Inflammatory macrophage treated with lipopolysaccharide for 1 hour (primary cell): ENCODE results near the gene POLE2.
A peak's percentile ranks its signal among the peaks of the same experiment; 100 is the strongest.

Experiments
- DNase-seq, 2 donors: peaks; one replicate each; pipeline ENCODE4 v3.0.0-alpha.2; 2020 to 2022

Gene POLE2

GRCh38 chr14:49615776-49616175, 72.2 kb downstream of the POLE2 start:
- DNase-seq: no peak

DNA sequence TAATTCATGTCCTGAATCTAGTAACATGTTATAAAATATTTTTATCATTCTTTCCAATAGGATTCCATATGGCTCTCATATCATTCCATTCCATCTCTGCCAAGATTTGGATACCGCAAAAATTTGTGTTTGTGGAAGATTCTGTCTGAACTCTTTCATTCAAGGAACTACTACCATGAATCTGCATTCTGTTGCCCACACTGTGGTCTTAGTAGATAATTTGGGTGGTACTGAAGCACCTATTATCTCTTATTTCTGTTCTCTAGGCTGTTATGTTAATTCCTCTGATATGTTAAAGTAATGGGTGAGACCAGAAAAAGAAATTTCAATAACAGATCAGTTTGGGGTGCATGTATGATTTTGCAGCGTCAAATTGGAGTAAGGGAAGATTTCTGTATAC, 73.8 kb downstream of the POLE2 start:
- no peak for DNase-seq

DNA sequence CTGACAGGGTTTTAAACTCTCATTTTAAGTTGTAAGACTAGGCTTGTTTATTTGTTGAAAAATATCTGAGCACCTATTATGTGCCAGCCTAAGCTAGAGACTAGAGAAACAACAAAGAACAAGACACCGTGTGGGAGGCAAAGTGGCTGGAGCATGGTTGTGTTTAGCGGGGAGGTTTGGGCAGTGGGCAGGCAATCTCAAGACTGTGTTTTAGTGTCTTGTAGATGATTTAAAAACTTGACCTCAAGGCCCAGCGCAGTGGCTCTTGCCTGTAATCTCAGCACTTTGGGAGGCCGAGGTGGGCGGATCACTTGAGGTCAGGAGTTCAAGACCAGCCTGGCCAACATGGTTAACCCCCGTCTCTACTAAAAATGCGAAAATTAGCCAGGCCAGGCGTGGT, 75.3 kb downstream of the POLE2 start:
- DNase-seq: no peak

DNA sequence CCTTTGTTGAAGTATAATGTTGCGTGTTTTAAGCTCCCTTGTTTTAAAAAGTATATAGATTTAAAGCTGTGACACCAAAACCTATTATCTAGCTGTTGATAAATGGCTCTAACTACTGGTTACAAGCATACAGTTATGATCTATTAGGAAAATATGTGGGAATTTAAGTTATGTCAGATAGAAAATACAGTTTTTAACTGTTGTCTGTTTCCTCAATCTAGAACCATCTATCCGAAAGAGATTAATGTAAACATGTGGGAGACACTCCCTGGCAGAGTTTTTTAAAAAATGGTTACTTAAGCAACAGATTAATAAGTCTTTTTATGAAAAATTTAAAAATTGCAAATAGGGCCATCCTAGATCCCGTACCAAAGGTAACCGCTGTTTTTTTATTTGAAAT, 75.8 kb downstream of the POLE2 start:
- no peak for DNase-seq

DNA sequence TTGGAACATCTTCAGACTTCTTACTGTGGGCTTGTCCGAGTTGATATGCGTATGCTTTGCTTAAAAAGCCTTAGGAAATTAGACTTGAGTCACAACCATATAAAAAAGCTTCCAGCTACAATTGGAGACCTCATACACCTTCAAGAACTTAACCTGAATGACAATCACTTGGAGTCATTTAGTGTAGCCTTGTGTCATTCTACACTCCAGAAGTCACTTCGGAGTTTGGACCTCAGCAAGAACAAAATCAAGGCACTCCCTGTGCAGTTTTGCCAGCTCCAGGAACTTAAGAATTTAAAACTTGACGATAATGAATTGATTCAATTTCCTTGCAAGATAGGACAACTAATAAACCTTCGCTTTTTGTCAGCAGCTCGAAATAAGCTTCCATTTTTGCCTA, 80.4 kb downstream of the POLE2 start:
- DNase-seq: no peak

GRCh38 chr14:49598485-49599300, 89.3 kb downstream of the POLE2 start, which contains the start of gene LRR1:
TSS of gene LRR1 (plus strand) at chr14:49598940. CDS start at chr14:49599021, 81 bp downstream.
- DNase-seq: peak; percentile 69 to 94

GRCh38 chr14:49598189-49598484, 89.9 kb downstream of the POLE2 start:
- no peak for DNase-seq

DNA sequence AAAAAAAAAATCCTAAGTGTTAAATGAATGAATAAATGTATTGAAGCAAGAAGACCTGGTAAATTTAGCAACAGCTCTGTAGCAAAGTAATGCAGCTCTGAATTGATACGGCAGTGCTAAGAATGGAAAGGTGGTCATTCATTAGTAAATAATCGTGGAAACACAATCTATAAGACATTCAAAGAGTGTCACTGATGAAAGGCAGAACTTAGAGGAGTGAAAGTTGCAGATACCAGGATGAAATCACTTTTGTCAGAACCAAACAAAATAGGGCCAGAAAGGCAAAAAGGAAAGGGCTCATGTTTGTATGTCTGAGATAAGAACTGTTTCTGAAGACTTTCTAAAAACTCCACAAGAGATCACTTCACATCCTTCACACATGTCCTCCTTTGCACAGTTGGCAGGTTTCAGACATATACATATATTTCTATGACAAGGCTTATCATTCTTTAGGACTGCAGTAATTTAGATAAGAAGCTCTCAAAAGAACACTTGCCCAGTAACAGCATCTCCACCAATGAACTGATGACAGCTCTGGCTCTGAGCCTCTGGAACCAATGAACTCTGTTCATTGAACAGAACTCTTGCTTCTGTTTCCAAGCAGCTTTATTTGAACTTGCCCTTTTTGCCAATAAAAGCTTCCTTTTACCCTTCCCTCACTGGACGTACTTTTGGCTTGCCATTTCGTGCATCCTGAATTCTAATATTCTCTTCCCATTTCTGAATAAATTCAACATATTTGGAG, 93.5 kb downstream of the POLE2 start:
- no peak for DNase-seq
